ENCODE measurements around the gene WNK2.

The WNK2 gene

DNA sequence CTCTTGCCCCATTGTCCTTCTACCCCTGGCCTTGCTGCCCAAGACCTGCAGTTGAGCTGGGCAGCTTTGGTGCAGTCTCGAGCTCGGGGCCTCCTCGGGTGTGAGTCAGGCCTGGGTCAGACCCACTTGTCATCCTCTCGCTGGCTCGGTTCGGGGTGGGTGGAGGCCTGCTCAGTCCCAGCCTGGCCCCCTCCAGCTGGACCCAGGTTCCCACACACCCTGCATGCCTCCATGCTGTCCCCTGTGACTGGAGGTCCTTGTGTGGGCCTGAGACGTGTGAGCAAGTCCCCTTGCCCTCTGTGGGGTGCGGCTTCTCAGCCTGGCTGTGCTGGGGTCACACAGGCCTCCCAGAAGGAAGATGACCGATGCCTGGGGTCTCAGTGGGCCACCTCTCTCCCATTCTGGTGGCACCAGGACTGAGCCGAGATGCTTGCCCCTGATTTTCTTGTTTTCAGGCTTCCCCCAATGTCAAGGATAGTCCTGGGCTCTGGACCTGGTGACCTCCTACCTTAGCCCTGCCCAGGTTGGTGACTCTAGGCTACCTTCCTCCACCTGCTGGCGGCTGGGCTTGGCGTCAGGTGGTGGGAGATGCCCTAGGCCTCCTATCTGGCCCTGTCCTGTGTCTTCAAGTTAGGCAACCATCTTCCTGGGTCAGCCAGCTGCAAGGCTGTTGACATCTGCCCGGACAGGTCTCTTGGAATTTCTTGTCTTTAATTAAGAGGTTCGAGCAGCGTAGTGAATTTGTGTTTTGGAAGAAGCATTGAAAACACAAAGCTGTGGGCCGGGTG, 15.1 kb downstream of the WNK2 start:
- DNase-seq (ENCODE audit: low read depth in 2 of 2): no peak

- DNase-seq (ENCODE audit: low read depth in 2 of 2): no peak
Measured at GRCh38 chr9:93200449-93200742, 16.5 kb downstream of the WNK2 start.

DNA sequence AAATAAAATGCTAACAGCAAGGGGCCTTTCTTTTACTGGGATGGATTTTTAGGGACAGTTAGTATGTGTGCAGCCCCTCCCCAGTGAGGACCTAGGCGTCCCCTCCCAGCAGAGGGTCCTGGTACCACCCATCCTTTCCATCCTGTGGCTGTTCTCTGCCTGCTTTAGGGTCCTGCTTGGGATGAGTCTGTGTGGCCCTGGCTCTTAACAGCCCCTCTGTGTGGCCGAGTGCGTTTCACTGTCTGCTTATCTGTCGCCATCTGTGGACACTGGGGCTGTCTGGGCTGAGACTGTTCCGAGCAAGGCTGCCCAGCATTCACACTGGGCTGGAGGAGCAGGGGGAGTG, 17.0 kb downstream of the WNK2 start:
- no peak for DNase-seq (ENCODE audit: low read depth in 2 of 2)

DNA sequence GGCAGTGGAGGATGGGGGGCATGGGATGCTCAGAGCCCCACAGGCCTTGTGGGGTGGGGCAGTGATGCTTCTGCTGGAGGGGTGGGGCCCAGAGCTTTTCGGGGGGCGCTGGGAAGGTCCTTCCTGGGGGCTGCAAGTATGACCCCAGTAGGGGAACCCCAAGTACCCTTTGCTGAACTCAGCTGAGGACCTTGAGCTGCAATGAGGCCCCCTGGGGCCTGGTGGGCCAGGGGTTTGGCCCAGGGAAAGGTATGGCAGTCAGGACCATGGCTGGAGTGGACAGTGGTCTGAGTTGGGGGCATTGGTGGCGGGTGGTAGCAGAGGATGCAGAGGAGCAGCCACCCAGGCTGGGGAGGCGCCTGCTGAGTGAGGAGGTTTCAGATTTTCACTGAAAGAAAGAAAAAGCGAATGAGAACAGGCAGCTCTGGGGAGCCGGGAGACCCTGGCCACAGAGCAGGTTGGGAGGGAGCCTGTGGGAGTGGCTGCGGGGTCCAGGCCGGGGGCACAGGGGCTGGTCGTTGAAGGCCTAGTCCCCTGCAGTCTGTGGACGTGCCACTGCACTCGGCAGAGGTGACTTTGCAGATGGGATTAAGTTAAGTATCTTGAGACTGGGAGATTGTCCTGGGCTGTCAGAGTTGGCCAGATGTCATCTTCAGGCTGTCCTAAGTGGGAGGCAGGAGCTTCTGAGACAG, 19.2 kb downstream of the WNK2 start:
- no peak for DNase-seq (ENCODE audit: low read depth in 2 of 2)

DNA sequence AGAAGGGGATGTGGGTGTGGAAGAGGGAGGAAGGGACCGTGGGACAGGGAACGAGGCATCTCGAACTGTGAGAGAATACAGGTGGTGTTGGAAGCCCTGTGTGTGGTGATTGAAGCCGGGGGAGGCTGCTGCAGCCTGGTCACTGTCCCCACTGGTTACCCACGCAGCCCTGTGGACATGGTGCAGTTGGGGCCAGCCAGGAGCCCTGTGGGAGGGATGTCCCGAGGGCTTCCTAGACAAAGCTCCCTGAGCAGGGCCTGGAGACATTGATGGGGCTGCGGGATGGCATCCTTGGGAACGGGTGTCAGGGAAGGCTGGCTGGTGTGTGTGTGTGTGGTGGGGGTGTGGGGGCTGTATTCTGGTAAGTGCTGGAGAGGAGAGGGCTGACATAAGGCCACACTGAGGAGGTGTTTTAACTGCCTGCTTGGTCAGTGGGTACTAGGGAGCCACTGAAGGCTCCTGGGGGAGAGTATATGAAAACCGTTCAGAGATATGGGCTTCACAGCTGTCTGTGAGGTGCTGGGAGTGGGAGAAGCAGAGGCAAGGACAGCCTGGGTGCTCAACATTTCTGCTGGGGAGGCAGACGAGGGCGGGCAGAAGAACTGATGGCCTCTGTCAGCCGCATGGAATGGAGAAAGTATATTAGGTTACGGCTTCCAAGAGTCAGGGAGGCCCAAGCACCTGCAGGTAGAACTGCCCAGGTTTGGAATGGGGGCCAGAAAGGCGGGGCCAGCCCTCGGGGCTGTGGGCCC, 20.0 kb downstream of the WNK2 start:
- DNase-seq (ENCODE audit: low read depth in 2 of 2): no peak

DNA sequence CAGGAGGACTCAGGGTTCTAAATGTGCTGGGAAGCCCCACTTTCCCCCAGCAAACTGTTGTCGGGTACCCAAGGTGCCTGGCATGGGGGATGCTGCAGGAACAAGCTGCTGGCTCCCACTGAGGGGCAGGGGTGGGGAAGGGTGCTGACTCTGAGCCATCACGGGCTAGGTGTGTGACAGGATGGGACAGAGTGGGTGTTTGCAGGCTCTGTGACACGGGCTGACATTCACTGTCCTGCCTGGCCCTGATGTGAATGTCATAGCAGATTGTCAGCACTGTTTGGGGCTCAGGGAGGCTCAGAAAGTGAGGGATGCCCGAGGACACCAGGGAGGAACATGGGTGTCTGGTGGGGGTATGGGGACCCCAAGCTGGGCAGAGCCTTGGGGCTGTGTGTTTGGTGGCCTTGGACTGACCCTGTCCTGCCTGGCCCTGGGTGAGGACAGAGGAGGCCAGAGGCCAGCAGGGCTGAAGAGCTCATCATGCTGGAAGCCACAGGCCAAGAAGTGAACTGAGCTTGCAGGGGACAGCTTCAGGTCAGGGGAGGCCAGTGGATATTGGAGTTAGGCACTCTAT, 20.6 kb downstream of the WNK2 start:
- no peak for DNase-seq (ENCODE audit: low read depth in 2 of 2)

DNA sequence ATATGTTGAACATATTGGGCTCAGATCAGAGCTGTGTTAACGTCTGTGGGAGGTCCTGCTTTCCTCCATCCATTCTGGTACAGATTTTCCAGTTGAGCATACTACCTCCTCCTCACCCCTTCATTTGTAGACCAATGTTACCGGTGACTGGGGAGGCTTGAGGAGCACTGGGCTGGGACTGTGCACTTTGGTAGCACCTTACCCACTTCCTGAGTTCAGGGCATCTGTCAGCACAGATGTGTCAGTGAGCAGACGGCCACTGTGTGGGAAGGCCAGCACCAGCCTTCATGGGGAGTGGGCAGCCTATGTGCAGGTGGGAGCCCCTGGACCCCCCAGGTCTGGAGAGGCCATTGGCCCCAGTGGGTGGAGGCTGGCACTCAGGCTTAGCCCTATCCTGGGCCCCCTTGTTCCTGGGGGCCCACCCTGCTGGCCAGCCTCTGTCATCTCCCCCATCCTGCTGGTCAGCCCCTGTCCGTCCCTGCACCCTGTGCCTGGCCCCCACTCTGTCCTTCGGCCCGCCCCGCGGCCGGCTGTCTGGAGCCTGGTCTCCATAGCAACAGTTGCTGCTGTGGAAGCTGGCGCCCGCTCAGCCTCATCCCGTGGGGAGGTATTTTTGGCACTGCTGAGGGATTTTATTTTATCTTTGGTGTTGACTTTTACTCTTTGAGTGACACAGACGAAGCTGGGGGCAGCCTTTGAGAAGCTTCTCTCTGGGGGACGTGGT, 21.3 kb downstream of the WNK2 start:
- DNase-seq (ENCODE audit: low read depth in 2 of 2): no peak

- no peak for DNase-seq (ENCODE audit: low read depth in 2 of 2)
Measured at GRCh38 chr9:93205896-93206575, 22.1 kb downstream of the WNK2 start.

DNA sequence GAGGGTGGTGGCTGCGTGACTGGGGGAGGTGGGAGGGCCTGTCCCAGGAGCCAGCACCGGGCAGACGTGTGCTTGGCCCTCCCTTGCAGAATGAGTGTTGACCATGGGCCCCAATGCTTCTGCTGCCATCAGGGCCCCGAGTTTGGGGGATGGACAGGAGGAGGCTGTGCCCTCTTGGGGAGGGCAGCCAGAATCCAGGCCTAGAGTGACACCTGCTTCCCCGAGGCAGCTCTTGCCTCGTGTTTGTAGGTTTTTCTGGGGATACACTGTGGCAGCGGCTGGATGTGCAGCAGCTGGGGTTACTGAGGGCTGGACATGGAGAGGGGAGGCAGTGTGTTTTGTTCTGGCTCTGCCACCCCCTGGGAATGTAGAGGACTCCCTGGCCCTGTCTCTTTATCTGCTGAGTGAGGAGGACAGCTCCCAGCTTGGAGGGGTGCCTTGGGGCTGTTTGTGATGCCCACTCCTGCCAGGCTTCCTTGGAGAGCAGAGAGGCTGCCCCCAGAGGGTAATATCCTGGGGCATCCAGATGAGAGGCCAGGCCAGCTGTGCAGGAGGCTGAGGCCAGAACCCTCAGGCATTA, 22.7 kb downstream of the WNK2 start:
- DNase-seq (ENCODE audit: low read depth in 2 of 2): no peak

- no peak for DNase-seq (ENCODE audit: low read depth in 2 of 2)
Measured at GRCh38 chr9:93207326-93207814, 23.4 kb downstream of the WNK2 start.

GRCh38 chr9:93207860-93208734, 24.2 kb downstream of the WNK2 start:
- DNase-seq (ENCODE audit: low read depth in 2 of 2): no peak

- DNase-seq (ENCODE audit: low read depth in 2 of 2): no peak
Measured at GRCh38 chr9:93209097-93209496, 25.2 kb downstream of the WNK2 start.

- no peak for DNase-seq (ENCODE audit: low read depth in 2 of 2)
Measured at GRCh38 chr9:93209576-93210323, 25.8 kb downstream of the WNK2 start.

DNA sequence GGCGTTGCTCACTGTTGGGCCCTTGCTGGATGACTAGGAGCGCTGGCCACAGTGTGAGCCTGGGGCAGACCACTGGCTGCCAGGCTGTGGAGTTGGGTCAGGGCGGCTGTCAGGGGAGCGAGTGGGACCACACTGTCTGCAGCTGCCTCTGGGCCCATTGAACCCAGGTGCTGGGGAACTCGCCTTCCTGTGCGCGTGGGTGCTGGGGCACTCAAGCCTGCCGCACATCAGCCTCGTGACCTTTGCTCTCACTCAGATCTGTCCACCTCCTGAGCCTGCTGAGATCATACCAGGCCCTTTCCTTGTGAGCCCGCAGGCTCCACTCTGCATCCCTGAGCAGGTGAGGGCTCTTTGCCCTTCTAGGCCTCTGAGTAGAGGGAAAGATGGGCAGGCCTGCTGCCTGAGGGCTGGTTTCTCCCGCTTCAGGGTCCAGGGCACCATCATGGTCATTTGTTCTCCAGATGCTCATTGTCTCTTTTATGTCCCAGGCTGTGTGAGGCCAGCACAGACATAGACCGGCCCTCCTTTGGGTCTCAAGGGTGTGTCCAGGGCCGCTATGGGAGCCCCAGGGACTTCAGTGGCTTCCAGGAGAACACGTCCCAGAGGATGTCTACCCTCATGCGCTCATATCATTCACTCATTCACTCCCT, 26.5 kb downstream of the WNK2 start:
- no peak for DNase-seq (ENCODE audit: low read depth in 2 of 2)

DNA sequence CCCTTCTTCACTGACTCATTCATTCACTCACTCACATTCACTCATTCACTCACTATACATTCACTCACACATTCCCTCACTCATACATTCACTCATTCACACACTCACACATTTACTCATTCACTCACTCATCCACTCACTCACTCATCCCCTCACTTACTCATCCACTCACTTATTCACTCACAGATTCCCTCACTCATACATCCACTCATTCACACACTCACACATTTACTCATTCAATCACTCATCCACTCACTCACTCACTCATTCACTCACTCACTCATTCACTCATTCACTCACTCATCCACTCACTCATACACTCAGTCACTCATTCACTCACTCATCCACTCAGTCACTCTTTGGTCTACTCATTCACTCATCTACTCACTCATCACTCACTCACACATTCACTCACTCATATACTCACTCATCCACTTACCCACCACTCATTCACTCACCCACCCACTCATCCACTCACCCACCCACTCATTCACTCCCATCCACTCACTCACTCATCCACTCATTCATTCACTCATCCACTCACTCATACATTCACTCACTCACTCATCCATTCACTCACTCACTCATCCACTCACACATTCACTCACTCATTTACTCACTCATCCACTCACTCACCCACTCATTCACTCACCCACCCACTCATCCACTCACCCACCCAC, 27.2 kb downstream of the WNK2 start:
- DNase-seq (ENCODE audit: low read depth in 2 of 2): no peak

DNA sequence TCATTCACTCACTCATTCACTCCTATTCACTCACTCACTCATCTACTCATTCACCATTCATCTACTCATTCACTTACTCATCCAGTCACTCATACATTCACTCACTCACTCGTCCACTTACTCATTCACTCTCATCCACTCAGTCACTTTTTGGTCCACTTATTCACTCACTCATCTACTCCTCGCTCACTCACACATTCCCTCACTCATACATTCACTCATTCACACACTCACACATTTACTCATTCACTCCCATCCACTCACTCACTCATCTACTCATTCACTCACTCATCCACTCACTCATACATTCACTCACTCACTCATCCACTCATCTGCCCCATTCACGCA, 27.7 kb downstream of the WNK2 start:
- no peak for DNase-seq (ENCODE audit: low read depth in 2 of 2)

DNA sequence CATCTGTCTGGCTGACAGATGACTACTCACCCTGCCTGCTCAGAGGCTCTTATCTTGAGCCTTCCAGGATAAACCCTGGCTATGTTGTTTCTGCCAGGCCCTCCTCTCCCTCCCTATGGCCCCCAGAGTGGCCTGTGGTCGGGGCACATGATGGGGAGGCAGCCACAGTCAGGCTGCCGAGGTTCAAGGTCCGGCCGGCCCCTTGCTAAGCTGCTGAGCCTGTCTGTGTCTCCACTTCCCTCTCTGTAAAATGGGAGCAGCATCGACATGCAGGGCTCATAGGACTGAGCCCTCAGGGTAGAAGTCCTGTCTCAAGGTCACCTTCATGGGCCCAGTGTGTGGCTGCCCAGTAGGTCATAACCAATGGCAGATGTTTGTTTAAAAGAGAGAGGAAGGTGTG, 28.5 kb downstream of the WNK2 start:
- DNase-seq (ENCODE audit: low read depth in 2 of 2): no peak

DNA sequence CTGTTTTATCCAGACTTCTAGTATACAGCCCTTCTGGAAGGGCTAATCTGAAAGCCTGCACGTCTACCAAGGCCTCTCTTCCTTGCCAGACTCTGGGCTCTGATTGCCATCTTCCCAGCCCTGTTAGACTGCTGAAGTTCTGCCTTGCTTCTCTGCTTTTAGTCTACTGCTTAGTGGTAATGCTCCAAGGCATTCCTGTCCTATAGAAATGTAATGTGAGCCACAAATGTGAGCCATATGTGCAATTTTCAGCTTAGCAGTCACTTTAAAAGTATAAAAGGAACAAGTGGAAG, 32.1 kb downstream of the WNK2 start:
- no peak for DNase-seq (ENCODE audit: low read depth in 2 of 2)

Data from stimulated activated CD8-positive, alpha-beta memory T cell treated with anti-CD3 and anti-CD28 coated beads, Interleukin-15, amount 100 ng/mL, for 4 hours (primary cell).